PFSK-1 (cell line): ENCODE measurements around the gene DENND2D.

Experiments
- FOXP2 ChIP-seq: optimal IDR thresholded peaks from 2 replicates; pipeline ENCODE3; 2011; ENCODE audit warnings: borderline replicate concordance, control low read depth, inconsistent platforms; ENCODE audit not compliant: insufficient read depth; ENCODE audit errors: extremely low read length, extremely low read depth
- POLR2AphosphoS5 ChIP-seq: IDR thresholded peaks from 2 replicates; pipeline ENCODE4 v1.6.1; 2012; ENCODE audit warnings: low read depth, mild to moderate bottlenecking, control low read depth, low read length, moderate library complexity
- SIN3A ChIP-seq: IDR thresholded peaks from 2 replicates; pipeline ENCODE4 v1.6.1; 2012; ENCODE audit warnings: mild to moderate bottlenecking, low read length, moderate library complexity, borderline replicate concordance; ENCODE audit not compliant: insufficient read depth
- TAF1 ChIP-seq: IDR thresholded peaks from 2 replicates; pipeline ENCODE4 v1.6.1; 2012; ENCODE audit warnings: low read length, control low read depth, borderline replicate concordance; ENCODE audit not compliant: insufficient read depth
- TF ChIP-seq, protein P1 (sequence below), 2 experiments: IDR thresholded peaks; 2 replicates each; pipeline versions ENCODE4 v1.6.1 to v1.8.0; 2011 to 2012; ENCODE audit warnings: low read depth in 2 of 2, low read length in 2 of 2, control low read depth in 1 of 2, inconsistent platforms in 1 of 2, mild to moderate bottlenecking in 1 of 2, moderate library complexity in 1 of 2; ENCODE audit not compliant: insufficient read depth in 1 of 2

DNA sequence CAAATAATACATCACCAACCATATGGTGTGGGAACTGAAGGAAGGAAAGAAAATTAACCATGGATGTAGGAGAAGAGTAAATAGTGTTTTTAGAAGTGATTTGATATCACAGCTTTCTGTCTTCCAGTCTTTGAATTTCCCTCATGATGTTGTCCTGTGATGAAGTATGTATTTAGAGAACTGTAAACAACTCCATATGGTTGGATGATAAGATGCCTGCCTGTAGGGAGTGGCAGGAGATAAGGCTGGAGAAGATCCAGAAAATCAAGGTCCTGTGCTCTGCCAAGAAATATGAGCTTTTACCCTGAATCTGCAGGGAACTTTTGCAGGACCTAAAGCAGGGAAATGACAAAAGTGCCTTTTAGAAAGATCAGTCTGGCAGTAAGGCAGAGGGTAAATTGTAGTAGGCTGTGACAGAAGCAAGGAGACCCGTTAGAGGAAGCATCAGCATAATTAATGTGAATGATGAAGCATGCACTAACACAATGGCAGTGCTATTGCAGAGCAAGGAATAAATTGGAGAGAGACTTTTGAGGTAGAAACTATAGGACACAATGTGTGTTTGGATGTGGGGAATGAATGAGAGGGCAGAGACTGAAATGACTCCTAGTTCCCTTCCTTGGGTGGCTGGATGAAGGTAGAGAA, 38.5 kb downstream of the DENND2D start:
- TF ChIP-seq POLR2AphosphoS5 (no peak), TAF1 (no peak), SIN3A (no peak), FOXP2 (no peak)
- TF ChIP-seq, protein P1, sequence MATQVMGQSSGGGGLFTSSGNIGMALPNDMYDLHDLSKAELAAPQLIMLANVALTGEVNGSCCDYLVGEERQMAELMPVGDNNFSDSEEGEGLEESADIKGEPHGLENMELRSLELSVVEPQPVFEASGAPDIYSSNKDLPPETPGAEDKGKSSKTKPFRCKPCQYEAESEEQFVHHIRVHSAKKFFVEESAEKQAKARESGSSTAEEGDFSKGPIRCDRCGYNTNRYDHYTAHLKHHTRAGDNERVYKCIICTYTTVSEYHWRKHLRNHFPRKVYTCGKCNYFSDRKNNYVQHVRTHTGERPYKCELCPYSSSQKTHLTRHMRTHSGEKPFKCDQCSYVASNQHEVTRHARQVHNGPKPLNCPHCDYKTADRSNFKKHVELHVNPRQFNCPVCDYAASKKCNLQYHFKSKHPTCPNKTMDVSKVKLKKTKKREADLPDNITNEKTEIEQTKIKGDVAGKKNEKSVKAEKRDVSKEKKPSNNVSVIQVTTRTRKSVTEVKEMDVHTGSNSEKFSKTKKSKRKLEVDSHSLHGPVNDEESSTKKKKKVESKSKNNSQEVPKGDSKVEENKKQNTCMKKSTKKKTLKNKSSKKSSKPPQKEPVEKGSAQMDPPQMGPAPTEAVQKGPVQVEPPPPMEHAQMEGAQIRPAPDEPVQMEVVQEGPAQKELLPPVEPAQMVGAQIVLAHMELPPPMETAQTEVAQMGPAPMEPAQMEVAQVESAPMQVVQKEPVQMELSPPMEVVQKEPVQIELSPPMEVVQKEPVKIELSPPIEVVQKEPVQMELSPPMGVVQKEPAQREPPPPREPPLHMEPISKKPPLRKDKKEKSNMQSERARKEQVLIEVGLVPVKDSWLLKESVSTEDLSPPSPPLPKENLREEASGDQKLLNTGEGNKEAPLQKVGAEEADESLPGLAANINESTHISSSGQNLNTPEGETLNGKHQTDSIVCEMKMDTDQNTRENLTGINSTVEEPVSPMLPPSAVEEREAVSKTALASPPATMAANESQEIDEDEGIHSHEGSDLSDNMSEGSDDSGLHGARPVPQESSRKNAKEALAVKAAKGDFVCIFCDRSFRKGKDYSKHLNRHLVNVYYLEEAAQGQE (IDR thresholded peaks at IDR 0.05; ENCODE audit: insufficient read depth in 1 of 2, low read depth in 2 of 2, low read length in 2 of 2) = no peak
